ENCODE measurements around the gene BCAN.

The BCAN gene

GRCh38 chr1:156664046-156664766 lies 22.3 kb downstream of the BCAN start:
- TF ChIP-seq FOXM1 (IDR thresholded peaks at IDR 0.05; ENCODE audit: borderline replicate concordance) (no peak), BHLHE40 (IDR thresholded peaks at IDR 0.05; ENCODE audit: borderline replicate concordance) (no peak), TARDBP (IDR thresholded peaks at IDR 0.05) (no peak), FOXK2 (IDR thresholded peaks at IDR 0.05) (no peak), NFRKB (IDR thresholded peaks at IDR 0.05) (no peak), ARNT (IDR thresholded peaks at IDR 0.05) (no peak), LEF1 (IDR thresholded peaks at IDR 0.05; ENCODE audit: borderline replicate concordance) (no peak), CTBP1 (IDR thresholded peaks at IDR 0.05; ENCODE audit: borderline replicate concordance) (no peak), FOXA1 (IDR thresholded peaks at IDR 0.05) (no peak)
- ChIA-PET CTCF (interaction anchor here (1.3 to 2.0 kb wide), 5 partner anchors 13 to 62 kb away, joined by 3 to 11 read pairs (median 7); partner anchors contain the start of gene NES), POLR2A (interaction anchor here (0.7 to 1.8 kb wide), 6 partner anchors 11 to 207 kb away, joined by 3 to 7 read pairs (median 4); partner anchors contain the start of genes ISG20L2, METTL25B and NES)
- DNase-seq (ENCODE audit: extremely low spot score): no peak

- TF ChIP-seq FOXK2 (IDR thresholded peaks at IDR 0.05) (no peak), TARDBP (IDR thresholded peaks at IDR 0.05) (no peak), SP1 (IDR thresholded peaks at IDR 0.05) (no peak), ELF4 (IDR thresholded peaks at IDR 0.05) (no peak), LEF1 (IDR thresholded peaks at IDR 0.05; ENCODE audit: borderline replicate concordance) (no peak), BHLHE40 (IDR thresholded peaks at IDR 0.05; ENCODE audit: borderline replicate concordance) (no peak), FOXA1 (IDR thresholded peaks at IDR 0.05) (no peak), ZNF384 (IDR thresholded peaks at IDR 0.05) (no peak), FOXM1 (IDR thresholded peaks at IDR 0.05; ENCODE audit: borderline replicate concordance) (no peak), NFRKB (IDR thresholded peaks at IDR 0.05) (no peak), ARNT (IDR thresholded peaks at IDR 0.05) (no peak), PKNOX1 (IDR thresholded peaks at IDR 0.05) (no peak), L3MBTL2 (conservative IDR thresholded peaks at IDR 0.05) (no peak), SUZ12 (IDR thresholded peaks at IDR 0.05) (no peak)
- ChIA-PET POLR2A (interaction anchor here (0.7 to 1.8 kb wide), 7 partner anchors 9 to 208 kb away, joined by 3 to 7 read pairs (median 4); partner anchors contain the start of genes ISG20L2, METTL25B and NES), CTCF (interaction anchor here (0.6 to 2.0 kb wide), 8 partner anchors 12 to 97 kb away, joined by 3 to 11 read pairs (median 5); partner anchors contain the start of genes CRABP2 and NES)
- DNase-seq (ENCODE audit: extremely low spot score): no peak
These were observed 23.0 kb downstream of the BCAN start for GRCh38 chr1:156664767-156665411.

- no peak for DNase-seq (ENCODE audit: extremely low spot score)
- POLR2A ChIA-PET: interaction anchor here (0.7 to 1.8 kb wide), 6 partner anchors 8 to 208 kb away, joined by 3 to 5 read pairs (median 4); partner anchors contain the start of genes ISG20L2, METTL25B and NES
- CTCF ChIA-PET: interaction anchor here (0.7 to 2.0 kb wide), 6 partner anchors 11 to 61 kb away, joined by 3 to 11 read pairs (median 6); partner anchors contain the start of genes CRABP2 and NES
- TF ChIP-seq BHLHE40 (IDR thresholded peaks at IDR 0.05; ENCODE audit: borderline replicate concordance): no peak
- no peak for TF ChIP-seq L3MBTL2 (conservative IDR thresholded peaks at IDR 0.05)
- TF ChIP-seq PKNOX1 (IDR thresholded peaks at IDR 0.05): no peak
- TF ChIP-seq ELF4 (IDR thresholded peaks at IDR 0.05): no peak
- no peak for TF ChIP-seq ARNT (IDR thresholded peaks at IDR 0.05)
- no peak for TF ChIP-seq LEF1 (IDR thresholded peaks at IDR 0.05; ENCODE audit: borderline replicate concordance)
These were observed 23.6 kb downstream of the BCAN start for GRCh38 chr1:156665539-156665938.

GRCh38 chr1:156666862-156667609 lies 25.1 kb downstream of the BCAN start:
- CTCF ChIA-PET: interaction anchor here (1.8 kb wide), 1 partner anchor 22 kb away, joined by 10 read pairs; no protein-coding TSS in a partner anchor
- TF ChIP-seq PKNOX1 (IDR thresholded peaks at IDR 0.05) (no peak), CTBP1 (IDR thresholded peaks at IDR 0.05; ENCODE audit: borderline replicate concordance) (no peak), ARNT (IDR thresholded peaks at IDR 0.05) (no peak), SUZ12 (IDR thresholded peaks at IDR 0.05) (no peak), L3MBTL2 (conservative IDR thresholded peaks at IDR 0.05) (no peak), TARDBP (IDR thresholded peaks at IDR 0.05) (no peak), ELF4 (IDR thresholded peaks at IDR 0.05) (no peak), BHLHE40 (IDR thresholded peaks at IDR 0.05; ENCODE audit: borderline replicate concordance) (no peak), FOXA1 (IDR thresholded peaks at IDR 0.05) (no peak), FOXK2 (IDR thresholded peaks at IDR 0.05) (no peak), LEF1 (IDR thresholded peaks at IDR 0.05; ENCODE audit: borderline replicate concordance) (no peak), HDGF (IDR thresholded peaks at IDR 0.05; ENCODE audit: borderline replicate concordance) (no peak), FOXM1 (IDR thresholded peaks at IDR 0.05; ENCODE audit: borderline replicate concordance) (no peak), SP1 (IDR thresholded peaks at IDR 0.05) (no peak), NFRKB (IDR thresholded peaks at IDR 0.05) (no peak), ZNF384 (IDR thresholded peaks at IDR 0.05) (no peak)
- POLR2A ChIA-PET: interaction anchor here (0.8 to 1.7 kb wide), 2 partner anchors 10 to 39 kb away, joined by 3 to 5 read pairs; partner anchors contain the start of genes CRABP2 and NES
- DNase-seq (ENCODE audit: extremely low spot score): no peak

- CTCF ChIA-PET: interaction anchor here (0.6 to 1.8 kb wide), 2 partner anchors 22 to 39 kb away, joined by 5 to 10 read pairs; no protein-coding TSS in a partner anchor
- TF ChIP-seq ARNT (IDR thresholded peaks at IDR 0.05): no peak
- no peak for TF ChIP-seq FOXA1 (IDR thresholded peaks at IDR 0.05)
- no peak for TF ChIP-seq BHLHE40 (IDR thresholded peaks at IDR 0.05; ENCODE audit: borderline replicate concordance)
- no peak for TF ChIP-seq NFRKB (IDR thresholded peaks at IDR 0.05)
- no peak for TF ChIP-seq PKNOX1 (IDR thresholded peaks at IDR 0.05)
- TF ChIP-seq FOXM1 (IDR thresholded peaks at IDR 0.05; ENCODE audit: borderline replicate concordance): no peak
- TF ChIP-seq FOXK2 (IDR thresholded peaks at IDR 0.05): no peak
- no peak for TF ChIP-seq L3MBTL2 (conservative IDR thresholded peaks at IDR 0.05)
- no peak for TF ChIP-seq SUZ12 (IDR thresholded peaks at IDR 0.05)
- TF ChIP-seq CTBP1 (IDR thresholded peaks at IDR 0.05; ENCODE audit: borderline replicate concordance): no peak
- TF ChIP-seq ELF4 (IDR thresholded peaks at IDR 0.05): no peak
- TF ChIP-seq SP1 (IDR thresholded peaks at IDR 0.05): no peak
- no peak for TF ChIP-seq HDGF (IDR thresholded peaks at IDR 0.05; ENCODE audit: borderline replicate concordance)
- TF ChIP-seq LEF1 (IDR thresholded peaks at IDR 0.05; ENCODE audit: borderline replicate concordance): no peak
- no peak for TF ChIP-seq ZNF384 (IDR thresholded peaks at IDR 0.05)
- no peak for DNase-seq (ENCODE audit: extremely low spot score)
- POLR2A ChIA-PET: interaction anchor here (0.7 to 0.8 kb wide), 2 partner anchors 9 to 38 kb away, joined by 3 to 7 read pairs; partner anchors contain the start of genes CRABP2 and NES
These were observed 25.7 kb downstream of the BCAN start for GRCh38 chr1:156667610-156667967.
